Naive thymus-derived CD4-positive, alpha-beta T cell (primary cell): Measurements from ENCODE around the gene ZNF800. TPM values are rescaled to one million over a fixed set of nuclear protein-coding genes. Genes with fewer than 3 reads are reported as not detected.
A peak's percentile ranks its signal among the peaks of the same experiment; 100 is the strongest.
"Not testable (repeated sequence)": the region's sequence is repeated elsewhere in the genome, so short reads cannot be mapped to it uniquely, and the experiment has no call there.

ENCODE experiments used
- ATAC-seq: fragments of 150-1000 bp; cut with Tn5 transposase; 2 replicates; pipeline ENCODE4 v1.10.0; 2021; ENCODE audit warnings: mild to moderate bottlenecking, moderate library complexity
- CTCF ChIA-PET: fragments of 350-600 bp; sonication (Branson Sonifier 250); formaldehyde crosslinking; loops from one replicate; lab custom pipeline; 2021; ENCODE audit warnings: antibody characterized with exemption; lab: Charles Lee
- POLR2A ChIA-PET: fragments of 350-600 bp; sonication (Branson Sonifier 250); formaldehyde crosslinking; loops from one replicate; lab custom pipeline; 2021; ENCODE audit warnings: antibody characterized with exemption, inconsistent platforms; lab: Charles Lee
- DNase-seq, 9 donors: peaks; one replicate each; pipeline versions ENCODE4 v3.0.0 to v3.0.0-alpha.2; 2020 to 2022; ENCODE audit warnings: mixed read lengths in 1 of 9
- H3K27ac ChIP-seq: one replicate; pipeline ENCODE4 v1.7.0; 2013; ENCODE audit warnings: mild to moderate bottlenecking, low read depth, low read length, moderate library complexity
- H3K27me3 ChIP-seq, 2 donors: one replicate each; pipeline ENCODE4 v1.7.0; 2013; ENCODE audit warnings: low read length in 2 of 2, mild to moderate bottlenecking in 2 of 2, moderate library complexity in 2 of 2; ENCODE audit not compliant: control insufficient read depth in 2 of 2, insufficient read depth in 2 of 2
- H3K36me3 ChIP-seq, 3 experiments: 1 replicate in 2 of 3; 2 replicates in 1 of 3; pipeline ENCODE4 v1.7.0; 2013; ENCODE audit warnings: low read length in 3 of 3, mild to moderate bottlenecking in 3 of 3, moderate library complexity in 1 of 3; ENCODE audit not compliant: insufficient read depth in 3 of 3, control insufficient read depth in 2 of 3
- H3K4me1 ChIP-seq, 2 donors: one replicate each; pipeline ENCODE4 v1.7.0; 2013; ENCODE audit warnings: low read length in 2 of 2, mild to moderate bottlenecking in 2 of 2, moderate library complexity in 1 of 2; ENCODE audit not compliant: control insufficient read depth in 2 of 2, insufficient read depth in 2 of 2
- H3K4me3 ChIP-seq: 2 replicates; pipeline ENCODE4 v1.7.0; 2013; ENCODE audit warnings: mild to moderate bottlenecking, low read length
- H3K9me3 ChIP-seq, 3 experiments: 1 replicate in 2 of 3; 2 replicates in 1 of 3; pipeline ENCODE4 v1.7.0; 2013; ENCODE audit warnings: low read length in 3 of 3; ENCODE audit not compliant: control insufficient read depth in 2 of 3
- H3K27ac Mint-ChIP-seq, 9 donors: one replicate each; pipeline ENCODE4 v1.8.0; 2020 to 2022; ENCODE audit warnings: mixed read lengths in 9 of 9, mild to moderate bottlenecking in 8 of 9, moderate library complexity in 5 of 9, inconsistent platforms in 2 of 9
- H3K27me3 Mint-ChIP-seq, 5 donors: one replicate each; pipeline ENCODE4 v1.8.0; 2021 to 2022; ENCODE audit warnings: mixed read lengths in 5 of 5, mild to moderate bottlenecking in 1 of 5
- H3K36me3 Mint-ChIP-seq, 5 donors: one replicate each; pipeline ENCODE4 v1.8.0; 2020 to 2022; ENCODE audit warnings: mixed read lengths in 5 of 5, mild to moderate bottlenecking in 3 of 5, inconsistent platforms in 1 of 5
- H3K4me1 Mint-ChIP-seq, 7 donors: one replicate each; pipeline ENCODE4 v1.8.0; 2020 to 2022; ENCODE audit warnings: mixed read lengths in 7 of 7, mild to moderate bottlenecking in 3 of 7, inconsistent platforms in 1 of 7
- H3K4me3 Mint-ChIP-seq, 10 donors: one replicate each; pipeline ENCODE4 v1.8.0; 2020 to 2022; ENCODE audit warnings: mild to moderate bottlenecking in 10 of 10, mixed read lengths in 10 of 10, moderate library complexity in 6 of 10, inconsistent platforms in 2 of 10
- H3K9me3 Mint-ChIP-seq, 11 donors: one replicate each; pipeline ENCODE4 v1.8.0; 2020 to 2022; ENCODE audit warnings: mixed read lengths in 11 of 11, mild to moderate bottlenecking in 4 of 11, inconsistent platforms in 1 of 11, moderate library complexity in 1 of 11
- intact Hi-C, 2 donors: fragments of 100-400 bp; cut with micrococcal nuclease; formaldehyde crosslinking; loops; one replicate each; pipeline ENCODE4 v1.15.1; 2023
- polyA plus RNA-seq, 2 donors: library from polyadenylated mRNA; unstranded; fragments of 300-500 nt; fragmentation: Illumina TruSeq; gene quantifications; one replicate each; pipeline ENCODE4 v1.2.3, GENCODE V29; 2021
- total RNA-seq, 6 experiments: library from RNA in 5 of 6; stranded (reverse) in 5 of 6; gene quantifications; 1 replicate in 5 of 6; 2 replicates in 1 of 6; pipeline ENCODE4 v1.2.3 and lab custom pipeline; 2021 to 2026

ZNF800 gene
- total and polyA plus RNA-seq, 7 experiments from 2014 or later: 43.3 to 71.9 (median 61.4) TPM

GRCh38 chr7:127411176-127411575, 18.7 kb upstream of the ZNF800 start:
- H3K9me3 ChIP-seq: no peaks in the 10 kb centered on the region
- no peak overlapping the region for H3K27ac ChIP-seq
- no peak for ATAC-seq
- H3K27ac Mint-ChIP-seq: no peak overlapping the region
- intact Hi-C loops: loop anchor here (5.0 to 10.0 kb wide), 2 partner anchors 176 to 444 kb away; partner anchors contain the start of genes ARF5 (in 1 of the 2) and GCC1 (in 1 of the 2)
- no peak for DNase-seq
- H3K36me3 Mint-ChIP-seq: peaks cover 0 to 11% (median 3%) of the 10 kb centered on the region in 5 donors
- no peak overlapping the region for H3K4me3 ChIP-seq
- peaks cover 0 to 9% (median 0%) of the 10 kb centered on the region in 11 donors for H3K9me3 Mint-ChIP-seq
- peaks cover 20 to 31% of the 10 kb centered on the region in 2 donors for H3K4me1 ChIP-seq
- POLR2A ChIA-PET: no interaction called here
- H3K4me1 Mint-ChIP-seq: peaks cover 30 to 64% (median 62%) of the 10 kb centered on the region in 7 donors
- H3K36me3 ChIP-seq: no peaks in the 10 kb centered on the region
- H3K4me3 Mint-ChIP-seq: no peak overlapping the region
- CTCF ChIA-PET: interaction anchor here (0.6 to 0.8 kb wide), 2 partner anchors 36 to 63 kb away, joined by 3 to 4 read pairs; no protein-coding TSS in a partner anchor
- peaks cover 0 to 19% (median 0%) of the 10 kb centered on the region in 5 donors for H3K27me3 Mint-ChIP-seq
- H3K27me3 ChIP-seq: no peaks in the 10 kb centered on the region

DNA sequence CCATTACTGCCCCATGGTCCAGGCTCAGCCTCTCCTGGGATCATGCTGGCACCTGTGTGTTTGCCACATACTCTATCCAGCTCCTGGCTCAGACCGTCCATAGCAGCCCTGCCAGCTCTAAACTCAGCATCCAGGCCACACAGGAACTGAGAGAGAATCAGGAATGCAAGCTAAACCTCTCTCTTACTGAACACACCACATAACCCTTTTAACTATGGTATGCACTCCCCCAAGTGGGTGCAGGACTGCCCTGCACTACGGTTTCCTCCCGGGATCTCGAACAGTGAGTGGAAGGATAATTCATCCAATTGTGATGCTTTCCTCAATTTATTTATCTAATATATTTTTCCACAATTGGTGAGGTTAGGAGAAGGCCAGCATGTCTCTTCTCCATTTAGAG, 17.1 kb upstream of the ZNF800 start:
- no peak for ATAC-seq
- CTCF ChIA-PET: no interaction called here
- H3K27ac Mint-ChIP-seq: peak overlapping the region in 4 of 9 donors; percentile 10 to 23 (median 14)

GRCh38 chr7:127404286-127405072, 12.0 kb upstream of the ZNF800 start:
- Histone ChIP-seq H3K36me3 (no peaks in the 10 kb centered on the region), H3K27ac (peak overlapping the region; percentile 54), H3K4me1 (peaks cover 0 to 16% of the 10 kb centered on the region in 2 donors), H3K27me3 (no peaks in the 10 kb centered on the region), H3K4me3 (no peak overlapping the region), H3K9me3 (no peaks in the 10 kb centered on the region)
- intact Hi-C loops: loop anchor here in 1 of 2 donors (1.0 kb wide), 2 partner anchors 10 to 12 kb away; partner anchors contain the start of gene ZNF800
- H3K4me3 Mint-ChIP-seq: peak overlapping the region in 9 of 10 donors; percentile 7 to 81 (median 60)
- H3K9me3 Mint-ChIP-seq: no peaks in the 10 kb centered on the region
- ATAC-seq (peak; percentile 76), DNase-seq (peak in 6 of 9 donors; percentile 29 to 48 (median 32))
- H3K4me1 Mint-ChIP-seq: peaks cover 8 to 44% (median 35%) of the 10 kb centered on the region in 7 donors
- H3K27me3 Mint-ChIP-seq: peaks cover 0 to 34% (median 3%) of the 10 kb centered on the region in 5 donors
- H3K36me3 Mint-ChIP-seq: no peaks in the 10 kb centered on the region
- peak overlapping the region; percentile 43 to 93 (median 83) for H3K27ac Mint-ChIP-seq
- ChIA-PET POLR2A (interaction anchor here (1.6 to 6.9 kb wide), 3 partner anchors 10 to 47 kb away, joined by 3 to 91 read pairs (median 18); partner anchors contain the start of gene ZNF800), CTCF (interaction anchor here (0.7 to 1.5 kb wide), 5 partner anchors 10 to 131 kb away, joined by 3 to 6 read pairs (median 3); no protein-coding TSS in a partner anchor)

More for the DNA sequence above, 17.1 kb upstream of the ZNF800 start:
- POLR2A ChIA-PET: interaction anchor here (0.8 to 1.2 kb wide), 3 partner anchors 15 to 38 kb away, joined by 3 to 7 read pairs (median 3); partner anchors contain the start of gene ZNF800
- H3K36me3 ChIP-seq: no peaks in the 10 kb centered on the region
- intact Hi-C loops: loop anchor here (5.0 to 10.0 kb wide), 2 partner anchors 178 to 445 kb away; partner anchors contain the start of genes ARF5 (in 1 of the 2) and GCC1 (in 1 of the 2)
- Mint-ChIP-seq H3K9me3 (peaks cover 0 to 9% (median 0%) of the 10 kb centered on the region in 11 donors), H3K36me3 (peaks cover 0 to 9% (median 3%) of the 10 kb centered on the region in 5 donors), H3K4me1 (peaks cover 24 to 59% (median 55%) of the 10 kb centered on the region in 7 donors), H3K27me3 (peaks cover 0 to 22% (median 0%) of the 10 kb centered on the region in 5 donors), H3K4me3 (no peak overlapping the region)
- no peak overlapping the region for H3K4me3 ChIP-seq
- DNase-seq: no peak
- no peaks in the 10 kb centered on the region for H3K9me3 ChIP-seq
- H3K4me1 ChIP-seq: peaks cover 14 to 24% of the 10 kb centered on the region in 2 donors
- no peak overlapping the region for H3K27ac ChIP-seq
- H3K27me3 ChIP-seq: no peaks in the 10 kb centered on the region

- Mint-ChIP-seq H3K4me3 (no peak overlapping the region), H3K9me3 (peaks cover 0 to 1% (median 0%) of the 10 kb centered on the region in 11 donors), H3K4me1 (peaks cover 9 to 30% (median 18%) of the 10 kb centered on the region in 7 donors), H3K27me3 (peaks cover 0 to 29% (median 3%) of the 10 kb centered on the region in 5 donors), H3K36me3 (peaks cover 0 to 5% (median 0%) of the 10 kb centered on the region in 5 donors), H3K27ac (peak overlapping the region in 3 of 9 donors; percentile 48 to 67 (median 51))
- Histone ChIP-seq H3K27me3 (no peaks in the 10 kb centered on the region), H3K36me3 (peaks cover 0 to 5% (median 0%) of the 10 kb centered on the region in 3 experiments), H3K27ac (no peak overlapping the region), H3K4me3 (no peak overlapping the region), H3K9me3 (no peaks in the 10 kb centered on the region), H3K4me1 (peaks cover 7 to 12% of the 10 kb centered on the region in 2 donors)
- CTCF ChIA-PET: no interaction called here
- POLR2A ChIA-PET: interaction anchor here (5.4 kb wide), 1 partner anchor 7 kb away, joined by 91 read pairs; no protein-coding TSS in a partner anchor
- intact Hi-C loops: loop anchor here in 1 of 2 donors (10.0 kb wide), 1 partner anchor 459 kb away; no protein-coding TSS in a partner anchor
- peak; percentile 3 for ATAC-seq
- DNase-seq: peak in 1 of 9 donors; percentile 11
Observed at GRCh38 chr7:127396184-127396583, 3.7 kb upstream of the ZNF800 start.

GRCh38 chr7:127395104-127395503, 2.6 kb upstream of the ZNF800 start:
- H3K4me3 Mint-ChIP-seq: peak overlapping the region in 5 of 10 donors; percentile 6 to 70 (median 25)
- CTCF ChIA-PET: interaction anchor here (0.9 to 1.4 kb wide), 2 partner anchors 11 to 19 kb away, joined by 3 read pairs; no protein-coding TSS in a partner anchor
- not testable (repeated sequence) for H3K9me3 ChIP-seq, ATAC-seq, H3K27me3 ChIP-seq, H3K36me3 ChIP-seq, H3K27ac ChIP-seq, H3K9me3 Mint-ChIP-seq, H3K4me3 ChIP-seq, DNase-seq
- peak overlapping the region in 5 of 9 donors; percentile 8 to 48 (median 40) for H3K27ac Mint-ChIP-seq
- intact Hi-C loops: loop anchor here in 1 of 2 donors (10.0 kb wide), 1 partner anchor 460 kb away; no protein-coding TSS in a partner anchor
- peaks cover 0 to 26% (median 0%) of the 10 kb centered on the region in 5 donors for H3K27me3 Mint-ChIP-seq
- POLR2A ChIA-PET: interaction anchor here (0.6 to 5.4 kb wide), 3 partner anchors 8 to 19 kb away, joined by 3 to 91 read pairs (median 3); no protein-coding TSS in a partner anchor
- H3K4me1 Mint-ChIP-seq: peaks cover 20 to 39% (median 29%) of the 10 kb centered on the region in 7 donors
- H3K4me1 ChIP-seq: peaks cover 7 to 22% of the 10 kb centered on the region in 2 donors
- peaks cover 0 to 12% (median 5%) of the 10 kb centered on the region in 5 donors for H3K36me3 Mint-ChIP-seq
